ENCODE measurements around the gene MT1HL1. TPM values are rescaled to one million over a fixed set of nuclear protein-coding genes. Genes with fewer than 3 reads are reported as not detected.
"Not testable (repeated sequence)": the region's sequence is repeated elsewhere in the genome, so short reads cannot be mapped to it uniquely, and the experiment has no call there.

MT1HL1 gene
- total and polyA plus RNA-seq, 8 donors: not detected

DNA sequence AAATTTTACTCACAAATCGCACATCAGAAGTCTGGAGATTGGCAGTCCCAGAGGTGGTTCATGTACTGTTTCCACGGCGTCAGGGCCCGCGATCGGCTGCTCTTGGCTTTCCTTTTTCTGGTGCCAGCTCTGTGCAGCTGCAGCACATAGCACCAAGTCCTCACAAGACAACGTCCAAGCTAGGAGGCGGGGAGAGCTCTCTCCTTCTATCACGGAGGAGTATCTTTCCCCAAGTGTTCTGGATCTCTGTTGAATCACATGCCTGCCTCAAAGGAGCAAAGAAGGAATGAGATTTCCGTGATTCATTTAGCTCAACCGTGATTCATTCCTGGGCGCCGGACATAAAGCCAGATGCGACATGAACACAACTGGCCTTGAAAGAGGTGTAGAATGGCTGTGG is 25.5 kb downstream of the MT1HL1 start:
- Histone ChIP-seq H3K27me3 (no peaks in the 10 kb centered on the region), H3K36me3 (no peaks in the 10 kb centered on the region), H3K4me1 (no peaks in the 10 kb centered on the region), H3K4me3 (no peak overlapping the region), H3K27ac (no peak overlapping the region), H3K9me3 (peaks cover 0 to 10% (median 4%) of the 10 kb centered on the region in 4 donors)
- no peak for DNase-seq
- 83 to 91% (median 91%) methylated on average over 14 of the region's 14 CpGs for WGBS, 5 donors
- intact Hi-C loops (cut with DNase I; ENCODE audit: low total_unique reads): no loop called here
- TF ChIP-seq POLR2A (IDR thresholded peaks at IDR 0.05): no peak
- TF ChIP-seq POLR2AphosphoS5 (IDR thresholded peaks at IDR 0.05): no peak
- TF ChIP-seq EP300 (IDR thresholded peaks at IDR 0.05): no peak
- TF ChIP-seq, protein P1, sequence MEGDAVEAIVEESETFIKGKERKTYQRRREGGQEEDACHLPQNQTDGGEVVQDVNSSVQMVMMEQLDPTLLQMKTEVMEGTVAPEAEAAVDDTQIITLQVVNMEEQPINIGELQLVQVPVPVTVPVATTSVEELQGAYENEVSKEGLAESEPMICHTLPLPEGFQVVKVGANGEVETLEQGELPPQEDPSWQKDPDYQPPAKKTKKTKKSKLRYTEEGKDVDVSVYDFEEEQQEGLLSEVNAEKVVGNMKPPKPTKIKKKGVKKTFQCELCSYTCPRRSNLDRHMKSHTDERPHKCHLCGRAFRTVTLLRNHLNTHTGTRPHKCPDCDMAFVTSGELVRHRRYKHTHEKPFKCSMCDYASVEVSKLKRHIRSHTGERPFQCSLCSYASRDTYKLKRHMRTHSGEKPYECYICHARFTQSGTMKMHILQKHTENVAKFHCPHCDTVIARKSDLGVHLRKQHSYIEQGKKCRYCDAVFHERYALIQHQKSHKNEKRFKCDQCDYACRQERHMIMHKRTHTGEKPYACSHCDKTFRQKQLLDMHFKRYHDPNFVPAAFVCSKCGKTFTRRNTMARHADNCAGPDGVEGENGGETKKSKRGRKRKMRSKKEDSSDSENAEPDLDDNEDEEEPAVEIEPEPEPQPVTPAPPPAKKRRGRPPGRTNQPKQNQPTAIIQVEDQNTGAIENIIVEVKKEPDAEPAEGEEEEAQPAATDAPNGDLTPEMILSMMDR (IDR thresholded peaks at IDR 0.05): no peak

DNA sequence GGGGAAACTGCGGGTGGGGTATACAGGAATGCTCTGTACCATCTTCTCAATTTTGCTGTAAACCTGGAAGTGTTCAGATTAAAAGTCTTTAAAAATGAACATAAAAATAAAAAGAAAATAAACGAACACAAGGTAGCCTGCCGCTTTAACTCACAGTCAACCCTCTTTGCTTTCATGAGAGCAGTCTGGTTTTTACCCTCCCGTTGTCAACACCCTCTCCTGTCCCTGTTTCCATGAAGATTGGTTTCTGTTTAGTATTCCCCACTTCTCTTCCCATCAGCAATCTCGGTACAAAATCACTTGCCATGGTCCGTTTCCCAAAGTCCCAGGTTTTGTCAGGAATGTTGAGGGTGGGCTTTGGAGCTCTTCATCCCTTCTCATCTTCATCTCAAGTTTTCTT is 28.8 kb downstream of the MT1HL1 start:
- intact Hi-C loops (cut with DNase I; ENCODE audit: low total_unique reads): no loop called here
- Histone ChIP-seq H3K36me3 (no peaks in the 10 kb centered on the region), H3K27ac (no peak overlapping the region), H3K4me3 (no peak overlapping the region), H3K4me1 (no peaks in the 10 kb centered on the region), H3K9me3 (peaks cover 0 to 10% (median 4%) of the 10 kb centered on the region in 4 donors), H3K27me3 (no peaks in the 10 kb centered on the region)
- no peak for TF ChIP-seq POLR2AphosphoS5 (IDR thresholded peaks at IDR 0.05)
- TF ChIP-seq EP300 (IDR thresholded peaks at IDR 0.05): no peak
- TF ChIP-seq, protein P1 (IDR thresholded peaks at IDR 0.05): no peak
- TF ChIP-seq POLR2A (IDR thresholded peaks at IDR 0.05): no peak
- DNase-seq: no peak
- 78 to 93% (median 89%) methylated on average over 6 of the region's 6 CpGs for WGBS, 5 donors

DNA sequence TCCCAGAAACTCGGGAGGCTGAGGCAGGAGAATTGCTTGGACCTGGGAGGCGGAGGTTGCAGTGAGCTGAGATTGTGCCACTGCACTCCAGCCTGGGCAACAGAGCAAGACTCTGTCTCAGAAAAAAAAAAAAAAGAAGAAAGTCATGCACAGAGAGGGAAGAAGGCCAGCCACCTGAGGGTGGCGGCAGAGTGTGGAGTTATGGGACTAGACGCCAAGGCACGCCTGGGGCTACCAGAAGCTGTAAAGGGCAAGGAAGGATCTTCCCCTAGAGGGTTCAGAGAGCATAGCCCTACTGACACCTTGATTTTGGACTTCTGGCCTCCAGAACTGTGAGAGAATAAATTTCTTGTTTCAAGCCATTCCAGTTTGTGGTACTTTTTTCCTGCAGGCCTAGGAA is 30.2 kb downstream of the MT1HL1 start:
- H3K27me3 ChIP-seq, H3K36me3 ChIP-seq: not testable (repeated sequence)
- WGBS, 5 donors: 73 to 83% (median 81%) methylated on average over 5 of the region's 5 CpGs

DNA sequence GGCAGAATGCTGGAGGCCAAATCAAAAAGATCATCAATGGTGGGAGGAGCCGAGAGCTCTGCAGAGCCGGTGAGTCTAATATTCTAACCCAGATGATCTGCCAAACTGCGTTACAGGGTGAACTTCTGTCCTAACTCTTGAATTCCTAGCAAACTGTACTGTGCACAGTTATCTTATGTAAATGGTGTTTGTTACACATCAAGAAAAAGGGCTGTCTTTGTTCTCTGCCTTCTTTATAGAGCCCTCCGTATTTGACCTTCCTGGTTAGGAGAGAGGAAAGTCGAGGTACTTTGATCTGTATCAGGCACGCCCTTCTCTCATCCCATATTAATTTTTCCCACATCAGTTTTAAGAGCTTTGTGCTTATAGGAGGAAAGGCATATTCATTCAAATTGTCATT is 37.6 kb downstream of the MT1HL1 start:
- Histone ChIP-seq H3K27ac (no peak overlapping the region), H3K27me3 (no peaks in the 10 kb centered on the region), H3K9me3 (peaks cover 0 to 10% (median 5%) of the 10 kb centered on the region in 4 donors), H3K36me3 (no peaks in the 10 kb centered on the region), H3K4me1 (no peaks in the 10 kb centered on the region), H3K4me3 (no peak overlapping the region)
- TF ChIP-seq POLR2AphosphoS5 (IDR thresholded peaks at IDR 0.05) (no peak), EP300 (IDR thresholded peaks at IDR 0.05) (no peak), POLR2A (IDR thresholded peaks at IDR 0.05) (no peak)
- TF ChIP-seq, protein P1 (IDR thresholded peaks at IDR 0.05): no peak
- intact Hi-C loops (cut with DNase I; ENCODE audit: low total_unique reads): no loop called here
- DNase-seq: no peak
- WGBS, 5 donors: 45 to 73% (median 54%) methylated on average over 6 of the region's 6 CpGs

More for the DNA sequence above, 30.2 kb downstream of the MT1HL1 start:
- H3K9me3 ChIP-seq: peaks cover 0 to 10% (median 4%) of the 10 kb centered on the region in 4 donors
- DNase-seq; intact Hi-C loops (cut with DNase I; ENCODE audit: low total_unique reads); H3K4me1 ChIP-seq; H3K4me3 ChIP-seq; H3K27ac ChIP-seq: not testable (repeated sequence)

DNA sequence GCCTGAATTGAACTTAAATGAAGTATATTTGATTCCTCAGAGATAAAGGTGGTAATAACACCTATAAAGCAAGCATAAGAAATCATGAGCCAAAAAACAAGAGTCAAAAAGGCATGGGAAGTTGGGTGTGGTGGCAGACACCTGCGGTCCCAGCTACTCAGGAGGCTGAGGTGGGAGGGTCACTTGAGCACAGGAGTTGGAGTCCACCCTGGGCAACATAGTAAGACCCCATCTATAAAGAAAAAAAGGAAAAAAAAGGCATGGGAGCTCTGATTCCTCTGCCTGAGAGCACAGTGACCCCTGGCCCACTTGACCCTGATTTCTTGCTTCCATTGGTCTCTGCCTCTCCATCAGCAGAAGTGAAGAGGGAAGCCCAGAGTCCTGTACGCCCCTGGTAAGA is 40.3 kb downstream of the MT1HL1 start:
- no peak for TF ChIP-seq EP300 (IDR thresholded peaks at IDR 0.05)
- no peak for TF ChIP-seq POLR2AphosphoS5 (IDR thresholded peaks at IDR 0.05)
- TF ChIP-seq POLR2A (IDR thresholded peaks at IDR 0.05): no peak
- TF ChIP-seq, protein P1 (IDR thresholded peaks at IDR 0.05): no peak
- H3K4me1 ChIP-seq: no peaks in the 10 kb centered on the region
- H3K36me3 ChIP-seq: no peaks in the 10 kb centered on the region
- peaks cover 0 to 14% (median 5%) of the 10 kb centered on the region in 4 donors for H3K9me3 ChIP-seq
- H3K4me3 ChIP-seq: no peak overlapping the region
- 73 to 87% (median 76%) methylated on average over 2 of the region's 2 CpGs for WGBS, 5 donors
- H3K27me3 ChIP-seq: no peaks in the 10 kb centered on the region
- intact Hi-C loops (cut with DNase I; ENCODE audit: low total_unique reads): no loop called here
- DNase-seq: no peak
- H3K27ac ChIP-seq: no peak overlapping the region
